H9 (cell line): ENCODE measurements around the gene CREG1. TPM values are rescaled to one million over a fixed set of nuclear protein-coding genes. Genes with fewer than 3 reads are reported as not detected.

Source experiments
- DNase-seq: peaks from one replicate; pipeline ENCODE4 v3.0.0-alpha.2; 2017
- H2AFZ ChIP-seq: one replicate; pipeline ENCODE4 v1.6.1; 2013; ENCODE audit warnings: mild to moderate bottlenecking, low read length, control low read depth, moderate library complexity
- H2AK5ac ChIP-seq: 2 replicates; pipeline ENCODE4 v1.6.1; 2013; ENCODE audit warnings: low read length, control low read depth, mixed read lengths; ENCODE audit not compliant: insufficient read length
- H2BK120ac ChIP-seq: one replicate; pipeline ENCODE4 v1.6.1; 2013; ENCODE audit warnings: low read depth, mild to moderate bottlenecking, low read length, control low read depth, inconsistent platforms; ENCODE audit not compliant: poor library complexity, severe bottlenecking
- H2BK12ac ChIP-seq: 2 replicates; pipeline ENCODE4 v1.6.1; 2013; ENCODE audit warnings: low read length, control low read depth, mixed read lengths, low read depth; ENCODE audit not compliant: insufficient read length
- H2BK15ac ChIP-seq: 2 replicates; pipeline ENCODE4 v1.6.1; 2013; ENCODE audit warnings: low read depth, low read length, control low read depth
- H2BK20ac ChIP-seq: one replicate; pipeline ENCODE4 v1.6.1; 2013; ENCODE audit warnings: low read depth, mild to moderate bottlenecking, low read length, control low read depth, inconsistent platforms; ENCODE audit not compliant: poor library complexity, severe bottlenecking
- H2BK5ac ChIP-seq: 2 replicates; pipeline ENCODE4 v1.6.1; 2013; ENCODE audit warnings: low read length, control low read depth, mixed read lengths; ENCODE audit not compliant: insufficient read length
- H3K14ac ChIP-seq: 2 replicates; pipeline ENCODE4 v1.6.1; 2013; ENCODE audit warnings: low read length, control low read depth; ENCODE audit not compliant: insufficient read depth
- H3K18ac ChIP-seq: 2 replicates; pipeline ENCODE4 v1.6.1; 2013; ENCODE audit warnings: low read depth, mild to moderate bottlenecking, mixed read lengths, low read length, control low read depth; ENCODE audit not compliant: insufficient read length
- H3K23ac ChIP-seq: 2 replicates; pipeline ENCODE4 v1.6.1; 2013; ENCODE audit warnings: low read length, control low read depth, mixed read lengths, low read depth; ENCODE audit not compliant: insufficient read length
- H3K23me2 ChIP-seq: 2 replicates; pipeline ENCODE4 v1.6.1; 2013; ENCODE audit warnings: low read depth, mild to moderate bottlenecking, mixed read lengths, low read length, control low read depth; ENCODE audit not compliant: insufficient read length, poor library complexity, severe bottlenecking
- H3K27ac ChIP-seq: 2 replicates; pipeline ENCODE4 v1.5.1; 2013; ENCODE audit warnings: low read length, control low read depth, mixed read lengths, low read depth; ENCODE audit not compliant: insufficient read length
- H3K27me3 ChIP-seq: 2 replicates; pipeline ENCODE4 v1.6.1; 2013; ENCODE audit warnings: low read length, control low read depth, inconsistent platforms; ENCODE audit not compliant: insufficient read depth
- H3K4ac ChIP-seq: 2 replicates; pipeline ENCODE4 v1.6.1; 2013; ENCODE audit warnings: low read depth, mild to moderate bottlenecking, control low read depth, inconsistent platforms, low read length, moderate library complexity
- H3K4me1 ChIP-seq: 2 replicates; pipeline ENCODE4 v1.6.1; 2013; ENCODE audit warnings: low read length, control low read depth, inconsistent platforms; ENCODE audit not compliant: insufficient read depth
- H3K4me2 ChIP-seq: 2 replicates; pipeline ENCODE4 v1.6.1; 2013; ENCODE audit warnings: low read length, control low read depth, mixed read lengths; ENCODE audit not compliant: insufficient read length, insufficient read depth
- H3K56ac ChIP-seq: 2 replicates; pipeline ENCODE4 v1.6.1; 2013; ENCODE audit warnings: low read depth, mild to moderate bottlenecking, mixed read lengths, low read length, control low read depth; ENCODE audit not compliant: insufficient read length
- H3K79me1 ChIP-seq: 2 replicates; pipeline ENCODE4 v1.6.1; 2013; ENCODE audit warnings: low read depth, mild to moderate bottlenecking, moderate library complexity, low read length, control low read depth, inconsistent platforms; ENCODE audit not compliant: insufficient read depth, poor library complexity, severe bottlenecking
- H3K79me2 ChIP-seq: 2 replicates; pipeline ENCODE4 v1.6.1; 2013; ENCODE audit warnings: low read length, control low read depth, inconsistent platforms; ENCODE audit not compliant: insufficient read depth
- H3K9ac ChIP-seq: 2 replicates; pipeline ENCODE4 v1.6.1; 2013; ENCODE audit warnings: low read length, control low read depth, mixed read lengths; ENCODE audit not compliant: insufficient read length; ENCODE audit errors: extremely low read depth
- H3K9me3 ChIP-seq: one replicate; pipeline ENCODE4 v1.6.1; 2013; ENCODE audit warnings: low read depth, low read length, inconsistent platforms; ENCODE audit not compliant: control insufficient read depth
- H3T11ph ChIP-seq: one replicate; pipeline ENCODE4 v1.6.1; 2013; ENCODE audit warnings: mild to moderate bottlenecking, low read length, control low read depth, inconsistent platforms
- H4K20me1 ChIP-seq: one replicate; pipeline ENCODE4 v1.6.1; 2013; ENCODE audit not compliant: control insufficient read depth, insufficient read length, insufficient read depth
- H4K5ac ChIP-seq: 2 replicates; pipeline ENCODE4 v1.6.1; 2013; ENCODE audit warnings: low read depth, mild to moderate bottlenecking, mixed read lengths, low read length, control low read depth; ENCODE audit not compliant: insufficient read length
- H4K8ac ChIP-seq: replicated peaks from 2 replicates; pipeline ENCODE4 v1.6.1; 2013; ENCODE audit warnings: low read length, control low read depth, mixed read lengths, low read depth; ENCODE audit not compliant: insufficient read length
- H4K91ac ChIP-seq: 2 replicates; pipeline ENCODE4 v1.6.1; 2013; ENCODE audit warnings: low read depth, mild to moderate bottlenecking, moderate library complexity, mixed read lengths, low read length, control low read depth; ENCODE audit not compliant: insufficient read length
- H3K27ac Mint-ChIP-seq, 3 experiments: 2 replicates in 2 of 3; 3 replicates in 1 of 3; pipeline ENCODE4 v1.8.0; 2020 to 2021; ENCODE audit warnings: mixed read lengths in 3 of 3, mild to moderate bottlenecking in 1 of 3, moderate library complexity in 1 of 3
- H3K27me3 Mint-ChIP-seq: 2 replicates; pipeline ENCODE4 v1.8.0; 2021; ENCODE audit warnings: low read depth, mild to moderate bottlenecking, moderate library complexity, mixed read lengths
- H3K36me3 Mint-ChIP-seq, 3 experiments: 2 replicates in 2 of 3; 3 replicates in 1 of 3; pipeline ENCODE4 v1.8.0; 2020 to 2021; ENCODE audit warnings: low read depth in 3 of 3, mixed read lengths in 3 of 3; ENCODE audit not compliant: insufficient read depth in 1 of 3
- H3K4me1 Mint-ChIP-seq, 2 experiments: 2 replicates each; pipeline ENCODE4 v1.8.0; 2020; ENCODE audit warnings: mixed read lengths in 2 of 2
- H3K4me3 Mint-ChIP-seq, 2 experiments: 2 replicates in 1 of 2; 3 replicates in 1 of 2; pipeline ENCODE4 v1.8.0; 2020 to 2021; ENCODE audit warnings: mild to moderate bottlenecking in 2 of 2, mixed read lengths in 2 of 2, moderate library complexity in 1 of 2
- H3K9me3 Mint-ChIP-seq, 2 experiments: 2 replicates in 1 of 2; 3 replicates in 1 of 2; pipeline ENCODE4 v1.8.0; 2020; ENCODE audit warnings: mild to moderate bottlenecking in 2 of 2, mixed read lengths in 2 of 2, moderate library complexity in 1 of 2
- WGBS: extraction: QIAGEN DNeasy Blood & Tissue Kit; methylation state at CpG from one replicate; pipeline ENCODE4 v1.1.7; 2013; ENCODE audit warnings: missing lambda C conversion rate, low lambda C conversion rate, mixed read lengths; ENCODE audit not compliant: insufficient read length; ENCODE audit errors: extremely low coverage; 5-methylcytosine and 5-hydroxymethylcytosine counted together
- total RNA-seq: library from RNA; stranded (reverse); gene quantifications from 2 replicates; pipeline ENCODE4 v1.2.1, GENCODE V29; 2021
- TF ChIP-seq, protein P1 (sequence below): fragments of 200-600 bp; sonication (generic); conservative IDR thresholded peaks from 3 replicates; pipeline ENCODE4 v1.8.0; 2021; ENCODE audit warnings: antibody characterized with exemption, mild to moderate bottlenecking

CREG1 gene
- total RNA-seq, 1 experiment from 2014 or later, result 19.8 TPM

DNA sequence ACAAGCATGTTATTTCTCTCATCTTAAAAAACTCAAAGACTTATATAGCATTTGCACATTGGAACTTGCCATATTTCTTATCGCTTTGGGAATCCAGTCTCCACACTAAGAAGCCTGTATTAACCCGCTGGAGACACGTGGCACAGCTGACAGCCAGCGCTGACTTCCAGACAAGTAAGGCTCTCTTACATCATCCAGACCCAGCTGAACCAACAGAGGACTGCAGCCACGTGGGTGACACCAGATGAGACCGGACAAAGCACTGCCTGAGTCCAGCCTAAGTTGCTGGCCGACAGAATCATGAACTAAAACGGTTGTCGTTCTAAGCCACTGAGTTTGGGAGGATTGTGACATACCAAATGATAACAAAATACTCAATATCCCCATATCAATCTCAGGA is 28.9 kb downstream of the CREG1 start:
- Histone ChIP-seq H2BK5ac (no peak overlapping the region), H3K23ac (no peak overlapping the region), H2BK20ac (no peak overlapping the region), H3T11ph (no peak overlapping the region), H4K8ac (no peak overlapping the region), H2BK120ac (no peak overlapping the region), H3K79me1 (no peaks in the 10 kb centered on the region), H3K4me1 (no peaks in the 10 kb centered on the region), H3K4me2 (no peak overlapping the region), H3K23me2 (no peaks in the 10 kb centered on the region), H3K18ac (no peak overlapping the region), H4K91ac (no peak overlapping the region), H3K14ac (no peak overlapping the region), H4K20me1 (no peaks in the 10 kb centered on the region), H3K27me3 (no peaks in the 10 kb centered on the region), H3K79me2 (no peaks in the 10 kb centered on the region), H2AK5ac (no peak overlapping the region), H3K9me3 (no peaks in the 10 kb centered on the region), H4K5ac (no peak overlapping the region), H2BK15ac (no peak overlapping the region), H2AFZ (no peak overlapping the region), H3K27ac (no peak overlapping the region), H3K56ac (no peak overlapping the region), H2BK12ac (no peak overlapping the region), H3K4ac (no peak overlapping the region), H3K9ac (no peak overlapping the region)
- Mint-ChIP-seq H3K9me3 (no peaks in the 10 kb centered on the region), H3K4me3 (no peak overlapping the region), H3K27ac (no peak overlapping the region), H3K36me3 (no peaks in the 10 kb centered on the region), H3K4me1 (peaks cover 0 to 3% of the 10 kb centered on the region in 2 experiments; a peak in 3 of 4 replicates), H3K27me3 (peaks cover 26% of the 10 kb centered on the region)
- TF ChIP-seq, protein P1, sequence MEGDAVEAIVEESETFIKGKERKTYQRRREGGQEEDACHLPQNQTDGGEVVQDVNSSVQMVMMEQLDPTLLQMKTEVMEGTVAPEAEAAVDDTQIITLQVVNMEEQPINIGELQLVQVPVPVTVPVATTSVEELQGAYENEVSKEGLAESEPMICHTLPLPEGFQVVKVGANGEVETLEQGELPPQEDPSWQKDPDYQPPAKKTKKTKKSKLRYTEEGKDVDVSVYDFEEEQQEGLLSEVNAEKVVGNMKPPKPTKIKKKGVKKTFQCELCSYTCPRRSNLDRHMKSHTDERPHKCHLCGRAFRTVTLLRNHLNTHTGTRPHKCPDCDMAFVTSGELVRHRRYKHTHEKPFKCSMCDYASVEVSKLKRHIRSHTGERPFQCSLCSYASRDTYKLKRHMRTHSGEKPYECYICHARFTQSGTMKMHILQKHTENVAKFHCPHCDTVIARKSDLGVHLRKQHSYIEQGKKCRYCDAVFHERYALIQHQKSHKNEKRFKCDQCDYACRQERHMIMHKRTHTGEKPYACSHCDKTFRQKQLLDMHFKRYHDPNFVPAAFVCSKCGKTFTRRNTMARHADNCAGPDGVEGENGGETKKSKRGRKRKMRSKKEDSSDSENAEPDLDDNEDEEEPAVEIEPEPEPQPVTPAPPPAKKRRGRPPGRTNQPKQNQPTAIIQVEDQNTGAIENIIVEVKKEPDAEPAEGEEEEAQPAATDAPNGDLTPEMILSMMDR, result no peak
- no CpG with 5 or more reads among the region's 9 CpGs for WGBS
- no peak for DNase-seq
